Coronary artery (tissue), 2 donors: ENCODE results near the gene SAP30L.

ENCODE experiments used
- DNase-seq: peaks from one replicate; pipeline ENCODE4 v3.0.0-alpha.2; 2017; ENCODE audit warnings: low spot score
- H3K27ac ChIP-seq, 2 donors: fragments of 200-600 bp; sonication (generic); one replicate each; pipeline ENCODE4 v1.5.1; 2016 to 2019
- H3K4me3 ChIP-seq: fragments of 200-600 bp; sonication (generic); 2 replicates; pipeline ENCODE4 v1.5.1; 2016; ENCODE audit warnings: mild to moderate bottlenecking, moderate library complexity
- TF ChIP-seq, protein P1 (sequence below): fragments of 200-600 bp; sonication (generic); IDR thresholded peaks from one replicate; pipeline ENCODE4 v1.5.1; 2019; ENCODE audit warnings: antibody characterized with exemption

Gene SAP30L

DNA sequence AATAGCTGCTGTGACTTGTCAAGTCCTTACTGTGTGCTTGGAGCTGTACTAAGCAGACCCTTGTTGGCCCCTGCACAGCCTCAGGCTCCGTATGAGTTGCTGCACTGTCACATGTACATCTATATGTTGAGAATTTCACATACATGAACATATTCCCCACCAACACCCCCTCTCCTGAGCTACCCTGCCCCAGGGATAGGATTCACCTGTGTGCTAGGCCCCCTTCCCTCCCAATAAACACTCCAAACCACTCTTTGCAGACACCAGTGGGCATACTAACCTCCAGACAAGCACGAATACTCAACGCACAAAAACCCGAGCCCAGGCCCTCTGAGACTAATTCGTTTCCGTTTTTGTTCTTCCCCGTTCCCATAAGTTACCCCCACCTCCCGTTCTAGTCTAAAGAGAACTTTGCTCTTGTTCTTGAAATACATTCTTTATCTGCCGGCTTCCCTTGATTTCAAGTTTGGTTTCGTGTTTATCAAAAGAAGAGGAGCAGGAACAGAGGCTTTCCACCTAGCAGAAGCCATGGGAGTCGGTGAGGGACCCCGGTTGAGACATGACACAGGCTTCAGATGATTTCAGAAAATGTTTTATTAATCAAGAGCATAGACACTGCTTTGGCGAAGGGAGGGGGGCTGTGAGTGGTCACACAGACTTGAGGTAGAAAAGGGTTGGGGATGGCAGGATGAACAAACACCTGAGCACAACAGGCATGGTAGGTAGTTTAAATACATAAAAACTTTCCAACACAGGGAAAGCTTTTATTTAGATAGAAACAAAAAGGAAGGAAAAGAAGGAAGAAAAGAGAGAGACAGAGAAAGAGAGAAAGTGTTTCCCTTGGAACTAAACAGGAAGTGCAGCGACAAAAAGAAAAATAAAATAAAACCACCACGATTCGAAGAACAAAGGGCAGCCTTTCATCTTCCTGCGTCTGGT is 28.9 kb downstream of the SAP30L start:
- no peak for DNase-seq
- H3K4me3 ChIP-seq: no peak overlapping the region
- TF ChIP-seq, protein P1, sequence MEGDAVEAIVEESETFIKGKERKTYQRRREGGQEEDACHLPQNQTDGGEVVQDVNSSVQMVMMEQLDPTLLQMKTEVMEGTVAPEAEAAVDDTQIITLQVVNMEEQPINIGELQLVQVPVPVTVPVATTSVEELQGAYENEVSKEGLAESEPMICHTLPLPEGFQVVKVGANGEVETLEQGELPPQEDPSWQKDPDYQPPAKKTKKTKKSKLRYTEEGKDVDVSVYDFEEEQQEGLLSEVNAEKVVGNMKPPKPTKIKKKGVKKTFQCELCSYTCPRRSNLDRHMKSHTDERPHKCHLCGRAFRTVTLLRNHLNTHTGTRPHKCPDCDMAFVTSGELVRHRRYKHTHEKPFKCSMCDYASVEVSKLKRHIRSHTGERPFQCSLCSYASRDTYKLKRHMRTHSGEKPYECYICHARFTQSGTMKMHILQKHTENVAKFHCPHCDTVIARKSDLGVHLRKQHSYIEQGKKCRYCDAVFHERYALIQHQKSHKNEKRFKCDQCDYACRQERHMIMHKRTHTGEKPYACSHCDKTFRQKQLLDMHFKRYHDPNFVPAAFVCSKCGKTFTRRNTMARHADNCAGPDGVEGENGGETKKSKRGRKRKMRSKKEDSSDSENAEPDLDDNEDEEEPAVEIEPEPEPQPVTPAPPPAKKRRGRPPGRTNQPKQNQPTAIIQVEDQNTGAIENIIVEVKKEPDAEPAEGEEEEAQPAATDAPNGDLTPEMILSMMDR: no peak
- no peak overlapping the region for H3K27ac ChIP-seq

DNA sequence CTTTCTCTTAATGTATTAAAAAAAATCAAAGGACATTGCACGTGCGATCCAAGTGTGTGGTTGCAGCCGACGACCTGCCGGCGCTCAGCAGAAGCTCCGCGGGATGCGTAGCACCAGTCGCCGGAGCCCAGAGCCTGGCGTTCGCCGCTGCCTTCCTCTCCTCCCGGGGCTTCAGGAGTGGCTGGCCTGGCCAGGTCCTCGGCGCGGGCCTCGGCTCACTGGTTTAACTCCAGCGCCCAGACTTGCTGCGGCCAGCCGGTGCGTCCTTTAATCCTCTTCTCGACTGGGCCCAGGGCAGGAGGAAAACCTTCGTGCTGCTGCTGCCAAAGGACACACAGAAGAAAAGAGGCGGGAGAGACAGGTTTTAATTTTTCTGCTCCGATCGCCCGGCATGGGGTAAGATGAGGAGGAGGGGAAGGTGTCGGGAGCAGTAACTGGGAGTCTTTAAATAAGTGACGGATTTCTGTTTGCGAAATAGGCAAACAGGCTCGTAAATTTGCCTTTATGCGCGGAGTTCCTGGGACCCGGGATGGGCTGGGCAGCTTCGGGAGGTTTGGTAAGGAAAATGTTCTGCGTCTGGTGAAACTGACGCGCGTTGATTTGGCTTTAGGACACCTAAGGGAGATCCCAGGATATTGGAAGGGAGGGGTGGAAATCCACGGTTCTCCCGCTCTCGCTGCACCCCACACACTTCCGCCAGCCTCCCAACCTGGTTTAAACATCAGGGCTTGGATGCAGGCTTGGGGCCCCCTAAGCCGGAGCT is 30.0 kb downstream of the SAP30L start:
- DNase-seq: peak; percentile 61
- TF ChIP-seq, protein P1: no peak
- Histone ChIP-seq H3K27ac (no peak overlapping the region), H3K4me3 (peak overlapping the region; percentile 17)

DNA sequence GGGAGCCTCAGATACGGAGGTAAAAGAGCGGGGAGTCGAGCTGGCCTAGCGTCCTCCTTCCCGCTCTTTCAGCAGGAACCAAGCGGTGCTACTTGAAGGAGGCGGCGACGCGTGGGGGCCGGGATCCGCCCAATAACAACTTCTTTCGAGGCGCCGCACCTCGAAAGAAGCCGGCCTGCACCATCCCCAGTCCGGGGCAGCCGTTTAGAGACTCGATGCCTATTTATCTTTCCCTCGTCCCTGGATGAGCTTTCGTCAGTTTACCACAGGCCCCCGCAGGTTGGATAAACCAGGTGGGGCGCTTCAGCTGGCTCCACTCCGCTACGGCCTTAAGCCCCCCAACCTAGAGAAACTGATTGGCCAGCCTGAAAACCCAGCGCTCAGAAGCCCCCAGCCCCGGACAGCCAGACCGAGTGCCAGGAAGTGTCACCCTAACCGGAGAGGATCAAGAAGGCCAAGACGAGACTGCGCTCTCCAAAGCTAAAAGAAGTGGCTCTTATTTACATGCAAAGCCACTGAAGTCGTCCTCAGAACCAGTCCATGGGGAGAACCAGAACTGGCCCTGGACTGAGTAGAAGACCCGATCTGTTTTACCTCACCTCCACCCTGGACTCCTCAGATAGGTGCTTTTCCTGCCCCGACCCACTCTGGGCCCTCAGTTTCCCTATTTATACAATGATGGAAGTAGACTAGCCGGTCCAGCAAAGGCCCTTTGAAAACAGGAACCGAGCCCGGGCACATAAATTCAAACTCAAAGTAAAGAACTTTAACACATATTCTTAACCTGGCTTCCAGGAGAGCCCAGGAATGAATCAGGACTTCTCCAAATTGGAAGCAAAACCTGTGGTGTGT is 30.8 kb downstream of the SAP30L start:
- Histone ChIP-seq H3K4me3 (peak overlapping the region; percentile 65), H3K27ac (no peak overlapping the region)
- no peak for DNase-seq
- TF ChIP-seq, protein P1: no peak

DNA sequence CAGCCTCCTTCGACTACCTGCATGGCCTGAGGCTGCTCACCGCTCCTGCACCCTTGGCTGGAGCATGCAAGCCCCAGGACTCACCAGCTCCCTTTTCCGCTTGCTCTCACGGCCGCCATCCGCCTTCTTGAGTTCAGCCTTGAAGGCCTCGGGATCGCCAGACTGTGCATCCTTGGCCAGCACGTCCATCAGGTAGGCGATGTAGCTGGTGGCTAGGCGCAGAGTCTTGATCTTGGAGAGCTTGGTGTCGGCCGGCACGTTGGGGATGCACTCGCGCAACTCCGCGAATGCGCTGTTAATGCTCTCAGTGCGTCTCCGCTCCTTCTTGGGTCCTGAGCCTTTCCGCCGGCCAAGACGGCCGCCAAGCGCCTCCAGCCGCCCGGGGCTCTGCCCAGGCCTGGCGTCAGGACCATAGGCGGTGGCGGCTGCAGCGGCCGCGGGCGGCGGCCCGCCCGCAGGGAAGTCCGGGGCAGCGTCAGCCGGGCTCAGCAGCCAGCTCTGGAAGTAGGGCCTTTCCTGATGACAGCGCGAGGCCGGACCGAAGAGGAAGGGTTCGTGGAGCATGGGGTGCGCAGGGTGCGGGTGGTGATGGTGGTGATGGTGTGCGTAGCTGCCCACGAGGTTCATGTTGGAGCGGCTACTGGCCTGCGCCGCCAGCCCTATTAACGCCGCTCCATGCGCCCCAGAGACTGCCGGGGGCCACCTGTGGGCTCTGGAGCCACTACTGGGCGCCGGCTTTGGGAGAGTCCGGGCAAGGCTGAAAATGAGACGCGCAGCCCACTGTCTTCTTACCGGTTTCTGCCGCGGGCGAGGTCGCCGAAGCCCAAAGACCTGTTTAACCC is 31.8 kb downstream of the SAP30L start:
- TF ChIP-seq, protein P1: no peak
- Histone ChIP-seq H3K4me3 (peak overlapping the region; percentile 65), H3K27ac (no peak overlapping the region)
- DNase-seq: no peak

DNA sequence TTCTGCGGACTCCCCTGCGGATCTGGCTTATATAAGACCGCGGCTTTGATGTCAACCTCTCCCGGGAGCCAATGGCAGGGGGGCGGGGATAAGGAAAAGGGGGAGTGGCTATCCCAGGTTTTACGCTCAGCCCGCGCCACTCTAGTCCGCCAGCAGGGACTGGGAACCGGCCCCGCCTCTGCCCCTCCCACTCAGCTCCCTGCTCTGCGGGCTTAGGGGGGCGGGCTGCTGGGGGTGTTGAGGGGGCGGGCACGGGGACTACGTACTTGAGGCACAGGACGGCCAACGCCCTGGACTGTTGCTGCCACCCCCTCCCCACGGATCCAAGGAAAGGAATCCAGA is 32.4 kb downstream of the SAP30L start, which contains the start of gene HAND1:
Gene HAND1, minus strand, starts transcription at position 4 of the 342 bp plus-strand sequence. CDS start 219 bp downstream, outside the sequence.
- TF ChIP-seq, protein P1: no peak
- no peak within 1 kb of the TSS for H3K27ac ChIP-seq
- peak within 1 kb of the TSS; percentile 65 for H3K4me3 ChIP-seq
- DNase-seq: no peak

DNA sequence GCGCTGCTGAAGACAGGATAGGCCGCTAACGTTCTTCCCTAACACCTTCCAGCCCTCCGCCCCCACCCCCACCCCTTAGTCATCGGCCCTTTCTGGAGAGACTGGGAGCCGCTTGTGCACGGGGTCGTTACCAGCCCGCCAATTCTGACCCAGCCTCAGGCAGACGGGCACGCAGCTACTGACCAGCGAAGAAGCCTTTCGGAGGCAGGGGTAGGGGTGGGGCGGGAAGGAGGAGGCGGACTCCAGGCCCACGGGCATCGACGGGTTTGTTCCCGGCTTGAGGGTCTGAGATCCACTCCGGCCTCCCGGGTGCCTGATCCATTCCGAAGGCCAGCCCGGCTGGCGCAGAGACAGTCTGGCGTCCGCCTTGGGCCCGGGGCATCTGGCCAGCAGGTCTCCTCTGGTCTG is 33.0 kb downstream of the SAP30L start:
- no peak overlapping the region for H3K27ac ChIP-seq
- TF ChIP-seq, protein P1: no peak
- peak overlapping the region; percentile 24 for H3K4me3 ChIP-seq
- DNase-seq: peak; percentile 65
